GM12874 (cell line): ENCODE data around the gene KLRC3.
A peak's percentile ranks its signal among the peaks of the same experiment; 100 is the strongest.

Experiments
- TF ChIP-seq, protein P1 (sequence below): IDR thresholded peaks from 2 replicates; pipeline ENCODE4 v1.5.1; 2011; ENCODE audit warnings: low read depth, mild to moderate bottlenecking, control low read depth, low read length, moderate library complexity; ENCODE audit not compliant: insufficient read depth

The KLRC3 gene

DNA sequence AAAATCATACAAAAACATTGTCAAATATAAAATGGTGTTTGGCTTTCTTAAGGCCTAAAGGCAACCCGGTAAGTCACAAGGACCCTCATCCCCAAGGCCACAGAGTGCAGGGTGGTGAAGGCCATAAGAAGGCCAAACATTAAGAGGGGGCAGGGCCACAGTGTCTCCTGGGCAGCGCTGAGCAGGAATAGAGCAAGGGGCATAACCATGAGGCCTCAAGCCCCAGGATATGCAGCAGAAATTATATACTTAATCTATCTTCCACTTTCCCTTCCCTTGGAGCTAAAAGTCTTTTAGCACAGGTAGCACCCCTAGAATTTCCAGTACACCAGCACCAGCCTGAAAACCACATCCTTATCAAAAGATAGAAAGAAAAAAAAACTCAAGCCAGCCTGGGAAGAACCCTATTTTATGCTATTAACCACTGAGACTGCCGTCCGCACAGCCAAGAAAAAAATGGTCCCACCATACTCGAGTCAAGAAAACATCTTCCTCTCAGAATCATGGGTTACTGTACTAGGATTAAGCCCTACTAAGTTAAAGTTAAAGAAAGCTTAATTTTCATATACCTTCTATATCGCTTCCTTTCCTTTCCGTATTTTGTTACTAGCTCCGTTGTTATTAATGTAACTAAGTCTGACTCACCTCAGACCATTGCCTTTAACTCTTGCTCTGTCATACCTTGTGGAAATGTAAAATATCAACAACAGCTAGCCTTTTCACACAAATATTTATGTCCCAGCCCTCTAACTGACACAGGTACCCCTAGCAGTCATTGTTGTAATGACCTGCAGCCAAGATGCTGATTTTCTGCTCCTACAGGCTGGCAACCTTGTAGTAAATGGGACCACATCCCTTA, 50.6 kb downstream of the KLRC3 start:
- TF ChIP-seq, protein P1, sequence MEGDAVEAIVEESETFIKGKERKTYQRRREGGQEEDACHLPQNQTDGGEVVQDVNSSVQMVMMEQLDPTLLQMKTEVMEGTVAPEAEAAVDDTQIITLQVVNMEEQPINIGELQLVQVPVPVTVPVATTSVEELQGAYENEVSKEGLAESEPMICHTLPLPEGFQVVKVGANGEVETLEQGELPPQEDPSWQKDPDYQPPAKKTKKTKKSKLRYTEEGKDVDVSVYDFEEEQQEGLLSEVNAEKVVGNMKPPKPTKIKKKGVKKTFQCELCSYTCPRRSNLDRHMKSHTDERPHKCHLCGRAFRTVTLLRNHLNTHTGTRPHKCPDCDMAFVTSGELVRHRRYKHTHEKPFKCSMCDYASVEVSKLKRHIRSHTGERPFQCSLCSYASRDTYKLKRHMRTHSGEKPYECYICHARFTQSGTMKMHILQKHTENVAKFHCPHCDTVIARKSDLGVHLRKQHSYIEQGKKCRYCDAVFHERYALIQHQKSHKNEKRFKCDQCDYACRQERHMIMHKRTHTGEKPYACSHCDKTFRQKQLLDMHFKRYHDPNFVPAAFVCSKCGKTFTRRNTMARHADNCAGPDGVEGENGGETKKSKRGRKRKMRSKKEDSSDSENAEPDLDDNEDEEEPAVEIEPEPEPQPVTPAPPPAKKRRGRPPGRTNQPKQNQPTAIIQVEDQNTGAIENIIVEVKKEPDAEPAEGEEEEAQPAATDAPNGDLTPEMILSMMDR = no peak

DNA sequence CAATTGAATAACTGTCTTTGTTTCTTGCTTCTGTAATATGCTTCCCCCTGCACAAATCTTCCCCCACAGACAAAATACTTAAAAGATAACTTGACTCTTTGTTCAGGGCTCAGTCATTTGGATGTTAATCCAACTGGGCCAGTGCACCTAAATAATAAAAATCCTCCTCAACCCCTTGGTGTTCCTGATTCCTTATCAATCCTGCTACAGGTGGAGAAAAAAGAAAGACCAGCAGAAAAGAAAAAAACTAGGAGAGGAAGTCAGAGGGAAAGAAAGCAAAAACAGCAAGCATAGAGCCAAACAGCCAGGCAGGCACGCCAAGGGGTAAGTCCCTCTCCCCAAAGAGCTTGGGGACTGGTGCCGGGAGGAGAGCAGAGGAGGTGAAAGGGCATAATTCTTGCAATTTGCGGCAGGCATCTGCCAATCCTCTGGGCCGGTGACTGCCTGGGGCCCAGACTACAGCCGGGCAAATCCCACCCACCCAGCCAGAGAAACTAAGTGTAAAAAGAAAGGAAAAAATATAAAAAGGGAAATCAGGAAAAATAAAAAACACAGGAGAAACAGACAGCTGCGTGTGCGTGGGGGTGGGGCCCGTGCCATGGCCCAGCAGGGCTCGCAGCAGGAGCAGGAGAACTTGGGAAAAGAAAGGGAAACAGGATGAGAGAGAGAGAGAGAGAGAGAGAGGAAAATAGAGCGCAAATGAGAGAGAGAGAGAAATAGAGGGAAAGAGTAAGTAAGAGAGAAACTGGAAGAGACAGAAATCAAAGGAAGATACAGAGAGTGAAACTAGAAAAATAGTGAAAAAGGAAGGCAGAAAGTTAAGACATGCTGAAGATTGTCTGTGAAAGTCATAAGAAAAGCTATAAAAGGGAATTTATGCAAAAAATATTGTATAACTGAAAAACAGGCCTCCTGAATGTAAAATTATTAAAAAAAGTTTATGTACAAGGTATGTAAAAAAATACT, 51.9 kb downstream of the KLRC3 start:
- TF ChIP-seq, protein P1 = no peak

DNA sequence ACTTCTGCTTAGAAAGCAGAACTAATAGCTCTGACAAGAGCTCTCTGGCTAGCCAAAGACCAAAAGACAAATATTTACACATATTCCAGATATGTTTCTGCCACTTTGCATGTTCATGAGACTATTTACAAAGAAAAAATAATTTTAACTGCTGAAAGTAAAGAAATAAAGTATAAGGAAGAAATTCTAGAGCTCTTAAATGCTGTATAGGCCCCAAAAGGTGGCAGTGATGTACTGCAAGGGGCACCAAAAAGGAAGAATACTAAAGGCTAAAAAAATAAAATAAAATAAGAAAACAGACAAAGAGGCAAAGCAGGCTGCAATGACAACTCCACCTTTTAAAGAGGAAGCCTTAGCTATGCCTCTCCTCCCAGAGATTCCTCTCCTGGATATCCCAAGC, 53.5 kb downstream of the KLRC3 start:
- TF ChIP-seq, protein P1 = no peak

DNA sequence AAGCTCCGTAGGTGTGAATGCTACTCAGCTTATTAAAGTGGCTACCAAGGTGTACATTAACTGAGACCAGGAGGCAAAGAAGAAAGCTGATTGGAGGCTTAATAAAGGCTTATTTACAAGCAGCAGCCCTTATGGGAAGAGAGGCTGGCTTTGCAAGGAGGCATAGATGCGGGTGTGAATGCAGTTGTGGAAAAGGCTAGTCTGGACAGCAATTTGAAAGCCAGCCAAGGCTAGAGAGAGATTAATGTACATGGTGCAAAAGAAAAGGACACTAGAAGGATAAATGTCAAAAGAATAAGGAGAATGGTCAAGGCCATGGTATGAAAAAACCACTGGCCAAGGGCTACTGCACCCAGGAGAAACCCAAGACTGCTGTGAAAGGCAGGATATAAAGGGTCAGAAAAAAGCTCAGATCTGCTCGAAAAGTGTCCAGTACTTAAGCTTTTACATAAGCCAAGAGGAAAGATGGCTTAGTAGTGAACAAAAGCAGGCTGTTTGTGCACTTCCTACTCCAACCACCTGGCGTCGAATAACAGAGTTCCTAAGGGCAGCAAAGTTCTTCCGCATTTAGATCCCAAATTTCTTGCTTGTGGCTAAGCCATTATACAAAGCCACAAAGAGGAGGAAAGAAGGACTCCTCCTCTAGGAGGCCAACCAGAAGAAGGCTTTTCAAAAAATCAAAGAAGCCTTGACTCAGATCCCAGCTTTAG, 54.5 kb downstream of the KLRC3 start:
- TF ChIP-seq, protein P1 = peak; percentile 29; the same call in 1 of the 2 replicates

DNA sequence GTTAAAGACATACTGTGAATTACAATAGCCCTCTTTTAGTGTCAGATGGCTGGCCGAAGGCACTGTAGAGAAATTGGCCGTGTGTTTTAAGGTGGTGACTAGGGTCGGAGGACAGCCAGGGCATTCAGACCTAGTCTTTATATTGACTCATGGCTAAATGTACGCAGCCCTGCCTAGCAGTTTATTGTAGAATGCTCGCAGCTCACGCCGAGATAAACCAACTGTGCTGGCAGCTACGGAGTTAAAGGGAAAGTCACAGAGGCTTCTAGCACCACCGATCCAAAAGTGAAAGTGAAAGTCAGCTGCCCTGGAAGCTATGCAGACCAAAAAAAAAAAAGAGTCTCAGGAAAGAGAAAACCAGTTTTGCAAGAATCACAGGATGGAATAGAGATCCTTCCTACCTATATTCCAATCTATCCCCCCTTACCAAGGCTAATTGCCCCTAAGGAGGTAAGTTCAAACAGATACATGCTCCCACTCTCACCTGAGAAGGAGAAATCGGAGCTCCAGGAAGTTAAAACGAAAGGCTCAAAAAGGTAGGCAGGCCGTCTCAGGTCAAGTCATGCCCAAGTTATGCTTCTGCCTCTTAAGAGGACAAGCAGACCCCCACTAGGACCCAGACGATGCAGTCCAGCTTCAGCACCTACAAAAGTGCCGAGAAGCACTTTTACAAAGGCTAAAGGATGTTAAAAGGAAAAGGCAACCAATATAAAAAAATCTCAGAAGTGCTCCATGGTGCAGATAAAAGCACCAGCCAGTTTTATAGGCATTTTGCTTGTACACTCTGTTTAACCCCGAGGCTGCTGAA, 55.4 kb downstream of the KLRC3 start:
- TF ChIP-seq, protein P1 = no peak

DNA sequence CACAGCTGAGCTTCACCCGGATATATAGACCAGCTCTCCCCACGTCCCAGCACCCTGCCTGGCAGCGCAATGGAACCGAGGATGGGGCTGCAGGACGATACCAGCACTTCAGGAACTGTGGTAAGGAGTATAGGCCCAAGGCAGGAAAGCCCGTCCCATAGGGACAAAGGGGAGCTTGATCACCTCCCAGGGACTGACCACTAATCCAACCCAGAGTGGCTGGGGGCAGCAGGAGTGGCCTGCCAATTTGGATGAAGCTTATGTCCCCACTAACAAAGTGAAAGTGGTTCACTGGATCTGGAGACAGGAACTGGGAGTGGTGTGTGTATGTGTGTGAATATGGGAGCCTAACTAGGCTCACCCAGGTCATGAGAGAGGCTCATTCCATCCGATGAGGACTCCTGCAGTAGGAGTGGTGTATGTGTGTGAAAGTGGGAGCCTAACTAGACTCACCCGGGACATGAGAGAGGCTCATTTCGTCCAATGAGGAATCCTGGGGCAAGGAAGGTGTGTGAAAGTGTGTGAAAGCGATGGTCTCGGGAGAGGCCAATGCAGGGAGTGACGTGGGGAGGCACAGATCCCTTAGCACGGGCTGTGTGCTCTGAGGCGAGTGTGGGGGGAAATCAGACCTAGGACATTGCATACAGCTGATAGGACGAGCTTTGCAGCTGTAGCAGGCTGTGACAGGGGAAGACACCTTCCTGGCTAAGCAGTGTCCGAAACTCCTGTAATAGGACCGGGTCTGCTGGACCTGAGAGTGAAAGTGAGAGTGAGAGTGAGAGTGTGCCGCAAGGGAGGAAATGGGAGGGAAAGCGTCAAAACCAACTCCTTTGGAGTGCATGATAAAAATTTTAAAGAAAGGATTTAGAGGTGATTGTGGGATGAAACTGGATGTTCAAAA, 56.2 kb downstream of the KLRC3 start:
- TF ChIP-seq, protein P1 = no peak
